Measurements from ENCODE around the gene DLX5. TPM values are rescaled to one million over a fixed set of nuclear protein-coding genes. Genes with fewer than 3 reads are reported as not detected.
A peak's percentile ranks its signal among the peaks of the same experiment; 100 is the strongest.

Gene DLX5
- total and polyA plus RNA-seq, 9 of the 15 experiments (the other 6 are each of a cell fraction or from before 2014, with no cell fraction given): not detected

DNA sequence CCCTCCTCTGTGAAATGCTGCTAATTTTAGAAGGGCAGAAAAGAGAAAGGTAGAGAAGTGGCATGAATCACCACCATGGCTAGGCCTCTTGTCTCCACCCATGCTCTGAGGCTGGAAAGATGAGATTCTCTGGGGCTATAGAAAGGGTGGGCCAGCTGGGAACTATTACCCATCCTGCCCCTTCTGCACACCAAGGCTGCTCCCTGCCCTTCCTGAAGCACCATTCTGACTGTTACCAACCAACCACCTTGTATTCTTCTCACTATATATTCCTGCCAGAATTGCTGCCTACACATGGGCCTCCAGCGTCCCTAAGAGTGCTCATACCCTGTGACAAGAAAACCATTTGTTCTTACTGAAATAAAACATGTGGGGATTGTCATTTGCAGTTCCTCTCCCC lies 30.7 kb downstream of the DLX5 start (continued):
- TF ChIP-seq BHLHE40 (IDR thresholded peaks at IDR 0.05; ENCODE audit: low read length) (no peak), NR2F6 (CRISPR knock-in tag; IDR thresholded peaks at IDR 0.05) (no peak), BMI1 (IDR thresholded peaks at IDR 0.05; ENCODE audit: low read length) (no peak), EZH2 (IDR thresholded peaks at IDR 0.05; ENCODE audit: borderline replicate concordance, low read depth, low read length) (no peak), ZNF445 (CRISPR knock-in tag; IDR thresholded peaks at IDR 0.05; ENCODE audit: low read depth) (no peak), MEIS2 (IDR thresholded peaks at IDR 0.05; ENCODE audit: partially characterized antibody) (no peak)
- TF ChIP-seq, protein P1, sequence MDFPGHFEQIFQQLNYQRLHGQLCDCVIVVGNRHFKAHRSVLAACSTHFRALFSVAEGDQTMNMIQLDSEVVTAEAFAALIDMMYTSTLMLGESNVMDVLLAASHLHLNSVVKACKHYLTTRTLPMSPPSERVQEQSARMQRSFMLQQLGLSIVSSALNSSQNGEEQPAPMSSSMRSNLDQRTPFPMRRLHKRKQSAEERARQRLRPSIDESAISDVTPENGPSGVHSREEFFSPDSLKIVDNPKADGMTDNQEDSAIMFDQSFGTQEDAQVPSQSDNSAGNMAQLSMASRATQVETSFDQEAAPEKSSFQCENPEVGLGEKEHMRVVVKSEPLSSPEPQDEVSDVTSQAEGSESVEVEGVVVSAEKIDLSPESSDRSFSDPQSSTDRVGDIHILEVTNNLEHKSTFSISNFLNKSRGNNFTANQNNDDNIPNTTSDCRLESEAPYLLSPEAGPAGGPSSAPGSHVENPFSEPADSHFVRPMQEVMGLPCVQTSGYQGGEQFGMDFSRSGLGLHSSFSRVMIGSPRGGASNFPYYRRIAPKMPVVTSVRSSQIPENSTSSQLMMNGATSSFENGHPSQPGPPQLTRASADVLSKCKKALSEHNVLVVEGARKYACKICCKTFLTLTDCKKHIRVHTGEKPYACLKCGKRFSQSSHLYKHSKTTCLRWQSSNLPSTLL (IDR thresholded peaks at IDR 0.05): no peak

DNA sequence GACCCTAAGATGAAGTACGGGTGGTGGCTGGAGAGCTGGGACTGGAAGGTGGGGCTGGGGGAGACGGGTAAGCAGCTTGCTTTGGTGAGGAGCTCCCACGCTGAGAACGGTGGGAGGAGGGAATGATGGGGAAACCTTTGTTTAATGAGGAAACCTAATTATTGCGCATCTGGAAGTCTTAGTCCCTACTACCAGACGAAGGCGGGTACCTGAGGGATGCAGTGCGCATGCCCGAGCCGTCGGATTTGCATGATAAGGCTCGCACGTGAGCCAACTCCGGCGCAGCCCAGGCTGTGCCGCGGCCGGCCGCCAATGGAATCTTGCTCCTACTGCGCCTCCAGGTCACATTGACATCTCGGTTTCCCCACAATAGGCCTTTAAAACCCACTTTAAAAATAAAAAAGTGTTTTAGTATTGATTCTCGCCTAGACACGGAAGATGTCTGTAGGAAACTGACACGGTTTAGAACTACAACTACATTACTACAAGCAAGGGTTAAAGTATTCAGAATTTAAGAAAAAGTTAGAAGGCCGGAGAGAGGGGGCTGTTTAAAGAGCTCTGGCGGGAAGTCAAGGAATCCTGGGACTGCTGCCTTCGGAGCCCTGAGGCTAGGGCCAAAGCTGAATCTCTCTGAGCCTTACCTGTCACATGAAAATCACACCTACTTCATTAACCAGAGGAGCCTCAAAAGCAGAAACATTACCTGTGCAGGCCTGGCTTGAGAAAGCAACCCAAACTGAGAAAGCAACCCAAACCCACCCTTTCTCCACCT lies 31.4 kb downstream of the DLX5 start:
- BruUV-seq (replicated peaks): no TSS peak
- Histone ChIP-seq H3K36me3 (ENCODE audit: control insufficient read depth, insufficient read depth, low read length) (no peaks in the 10 kb centered on the region), H3K79me2 (ENCODE audit: control insufficient read depth, insufficient read depth, low read length) (no peaks in the 10 kb centered on the region), H3K4me1 (replicated peaks in 1 of 2; ENCODE audit: control insufficient read depth in 2 of 2, insufficient read depth in 2 of 2, low read length in 2 of 2) (peaks cover 0 to 3% of the 10 kb centered on the region in 2 experiments; a peak in 1 of 5 replicates), H2AFZ (ENCODE audit: low read depth, low read length) (no peak overlapping the region), H4K20me1 (replicated peaks; ENCODE audit: control insufficient read depth, insufficient read depth, low read length) (no peaks in the 10 kb centered on the region), H3K27me3 (ENCODE audit: control insufficient read depth in 2 of 2, insufficient read depth in 2 of 2, low read length in 2 of 2) (peaks cover 67 to 68% of the 10 kb centered on the region in 2 experiments), H3K9me1 (ENCODE audit: control insufficient read depth, insufficient read depth, low read length) (no peaks in the 10 kb centered on the region), H3K4me2 (ENCODE audit: insufficient read depth, low read length) (no peak overlapping the region), H3K27ac (ENCODE audit: extremely low read depth, low read depth, low read length) (no peak overlapping the region), H3K9me3 (replicated peaks; ENCODE audit: control insufficient read depth, insufficient read depth, low read depth, low read length) (no peaks in the 10 kb centered on the region), H3K9ac (ENCODE audit: insufficient read depth in 1 of 2, low read depth in 2 of 2, low read length in 2 of 2) (no peak overlapping the region), H3K4me3 (no peak overlapping the region)
- CTCF ChIA-PET (ENCODE audit: low intra/inter-chr PET ratio): no interaction called here
- in situ Hi-C loops (cut with MboI): no loop called here
- FAIRE-seq (no peak), ATAC-seq (peak; percentile 73), DNase-seq (ENCODE audit: extremely low read depth in 1 of 4, low spot score in 3 of 4) (peak in 1 of 4 experiments; percentile 15)
- TF ChIP-seq, protein P2, sequence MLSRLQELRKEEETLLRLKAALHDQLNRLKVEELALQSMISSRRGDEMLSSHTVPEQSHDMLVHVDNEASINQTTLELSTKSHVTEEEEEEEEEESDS (CRISPR knock-in tag; IDR thresholded peaks at IDR 0.05): no peak
- TF ChIP-seq DDX20 (tag; IDR thresholded peaks at IDR 0.05; ENCODE audit: low read depth) (no peak), BHLHE40 (IDR thresholded peaks at IDR 0.05; ENCODE audit: low read length) (peak; percentile 82), ATF1 (CRISPR knock-in tag; IDR thresholded peaks at IDR 0.05) (no peak), ATF1 (tag; IDR thresholded peaks at IDR 0.05) (no peak), RBM14 (IDR thresholded peaks at IDR 0.05; ENCODE audit: borderline replicate concordance, insufficient read depth, low read depth, low read length) (no peak), NRF1 (conservative IDR thresholded peaks at IDR 0.05 in 1 of 2, IDR thresholded peaks at IDR 0.05 in 1 of 2) (peak; percentile 84 to 86)
- TF ChIP-seq, protein P3, sequence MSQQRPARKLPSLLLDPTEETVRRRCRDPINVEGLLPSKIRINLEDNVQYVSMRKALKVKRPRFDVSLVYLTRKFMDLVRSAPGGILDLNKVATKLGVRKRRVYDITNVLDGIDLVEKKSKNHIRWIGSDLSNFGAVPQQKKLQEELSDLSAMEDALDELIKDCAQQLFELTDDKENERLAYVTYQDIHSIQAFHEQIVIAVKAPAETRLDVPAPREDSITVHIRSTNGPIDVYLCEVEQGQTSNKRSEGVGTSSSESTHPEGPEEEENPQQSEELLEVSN (IDR thresholded peaks at IDR 0.05; ENCODE audit: borderline replicate concordance in 1 of 2, extremely low read depth in 1 of 2, insufficient read depth in 1 of 2, insufficient read length in 1 of 2, low read depth in 1 of 2, low read length in 1 of 2, poor library complexity in 1 of 2, severe bottlenecking in 1 of 2): peak in 1 of 2 experiments; percentile 29
- intact Hi-C loops (cut with micrococcal nuclease): no loop called here
- 4% methylated on average over 26 of the region's 27 CpGs for WGBS (ENCODE audit: insufficient coverage, low coverage, missing lambda C conversion rate)
- POLR2A ChIA-PET: no interaction called here

Measured in K562 (cell line).